DND-41 (cell line): ENCODE data around the gene TCF7L2.

Experiments
- CTCF ChIP-seq: IDR thresholded peaks from 2 replicates; pipeline ENCODE4 v1.5.1; 2012; ENCODE audit warnings: borderline replicate concordance, low read length, moderate library complexity, mild to moderate bottlenecking; ENCODE audit not compliant: poor library complexity, severe bottlenecking; ENCODE audit errors: extremely low read depth
- EZH2 ChIP-seq: IDR thresholded peaks from 3 replicates; pipeline ENCODE4 v1.6.1; 2012; ENCODE audit warnings: borderline replicate concordance, low read depth, mild to moderate bottlenecking, moderate library complexity, low read length, inconsistent platforms; ENCODE audit not compliant: severe bottlenecking

GRCh38 chr10:113042868-113043267 lies 92.8 kb downstream of the TCF7L2 start:
- TF ChIP-seq CTCF (no peak), EZH2 (no peak)
